Common myeloid progenitor, CD34-positive (primary cell): Measurements from ENCODE around the gene ZNF638.
"Not testable (repeated sequence)": the region's sequence is repeated elsewhere in the genome, so short reads cannot be mapped to it uniquely, and the experiment has no call there.

Experiments used
- CTCF ChIA-PET: fragments of 350-600 bp; sonication (Branson Sonifier 250); formaldehyde crosslinking; loops from one replicate; lab custom pipeline; 2021; ENCODE audit warnings: antibody characterized with exemption; lab: Charles Lee
- POLR2A ChIA-PET: fragments of 350-600 bp; sonication (Branson Sonifier 250); formaldehyde crosslinking; loops from one replicate; lab custom pipeline; 2021; ENCODE audit warnings: antibody characterized with exemption; lab: Charles Lee
- DNase-seq, 3 donors: peaks; one replicate each; pipeline versions ENCODE4 v3.0.0 to v3.0.0-alpha.2; 2013
- H3K27ac ChIP-seq, 2 experiments: 1 replicate in 1 of 2; 2 replicates in 1 of 2; pipeline ENCODE4 v1.7.0; 2013; ENCODE audit warnings: inconsistent platforms in 2 of 2, low read length in 2 of 2, mild to moderate bottlenecking in 2 of 2, low read depth in 1 of 2, moderate library complexity in 1 of 2; ENCODE audit not compliant: severe bottlenecking in 2 of 2, insufficient read depth in 1 of 2, poor library complexity in 1 of 2
- H3K27me3 ChIP-seq, 5 experiments: replicated peaks in 2 of 5; 1 replicate in 3 of 5; 2 replicates in 2 of 5; pipeline versions ENCODE4 v1.6.1 to v1.7.0; 2013; ENCODE audit warnings: low read length in 4 of 5, mild to moderate bottlenecking in 2 of 5, moderate library complexity in 2 of 5, inconsistent platforms in 1 of 5; ENCODE audit not compliant: insufficient read depth in 5 of 5, control insufficient read depth in 4 of 5
- H3K36me3 ChIP-seq, 4 experiments: 1 replicate in 2 of 4; 2 replicates in 2 of 4; pipeline versions ENCODE4 v1.6.1 to v1.7.0; 2013; ENCODE audit warnings: low read length in 3 of 4, control low read depth in 1 of 4, mild to moderate bottlenecking in 1 of 4; ENCODE audit not compliant: control insufficient read depth in 4 of 4, insufficient read depth in 4 of 4
- H3K4me1 ChIP-seq, 4 experiments: 1 replicate in 3 of 4; 2 replicates in 1 of 4; pipeline versions ENCODE4 v1.6.1 to v1.7.1; 2013; ENCODE audit warnings: low read length in 3 of 4, mild to moderate bottlenecking in 3 of 4, control low read depth in 1 of 4, inconsistent platforms in 1 of 4, moderate library complexity in 1 of 4; ENCODE audit not compliant: control insufficient read depth in 4 of 4, insufficient read depth in 4 of 4; ENCODE audit errors: control extremely low read depth in 1 of 4
- H3K4me3 ChIP-seq, 7 experiments: 1 replicate in 4 of 7; 2 replicates in 3 of 7; pipeline versions ENCODE4 v1.5.1 to v1.7.0; 2013; ENCODE audit warnings: mild to moderate bottlenecking in 7 of 7, low read length in 6 of 7, moderate library complexity in 6 of 7, inconsistent platforms in 2 of 7, low read depth in 2 of 7, control low read depth in 1 of 7; ENCODE audit not compliant: insufficient read depth in 4 of 7, control insufficient read depth in 1 of 7; ENCODE audit errors: extremely low read depth in 1 of 7
- H3K9me3 ChIP-seq, 5 experiments: 1 replicate in 4 of 5; 2 replicates in 1 of 5; pipeline versions ENCODE4 v1.6.1 to v1.7.1; 2013; ENCODE audit warnings: low read length in 4 of 5, mild to moderate bottlenecking in 2 of 5, inconsistent platforms in 1 of 5, low read depth in 1 of 5, moderate library complexity in 1 of 5; ENCODE audit not compliant: control insufficient read depth in 4 of 5, insufficient read depth in 2 of 5; ENCODE audit errors: control extremely low read depth in 1 of 5
- WGBS: methylation state at CpG from one replicate; pipeline ENCODE4 v1.1.5; 2013; ENCODE audit not compliant: insufficient coverage; 5-methylcytosine and 5-hydroxymethylcytosine counted together

The ZNF638 gene

DNA sequence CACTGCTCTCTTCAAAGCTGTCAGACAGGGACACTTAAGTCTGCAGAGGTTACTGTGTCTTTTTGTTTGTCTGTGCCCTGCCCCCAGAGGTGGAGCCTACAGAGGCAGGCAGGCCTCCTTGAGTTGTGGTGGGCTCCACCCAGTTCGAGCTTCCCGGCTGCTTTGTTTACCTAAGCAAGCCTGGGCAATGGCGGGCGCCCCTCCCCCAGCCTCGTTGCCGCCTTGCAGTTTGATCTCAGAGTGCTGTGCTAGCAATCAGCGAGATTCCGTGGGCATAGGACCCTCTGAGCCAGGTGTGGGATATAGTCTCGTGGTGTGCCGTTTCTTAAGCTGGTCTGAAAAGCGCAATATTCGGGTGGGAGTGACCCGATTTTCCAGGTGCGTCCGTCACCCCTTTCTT lies 85.3 kb downstream of the ZNF638 start:
- CTCF ChIA-PET, H3K27me3 ChIP-seq, H3K4me1 ChIP-seq, H3K36me3 ChIP-seq, POLR2A ChIA-PET, H3K9me3 ChIP-seq, DNase-seq: not testable (repeated sequence)
- no CpG with 5 or more reads among the region's 15 CpGs for WGBS
- Histone ChIP-seq H3K4me3 (peak overlapping the region in 5 of 7 experiments; percentile 32 to 87 (median 64)), H3K27ac (peak overlapping the region in 1 of 2 experiments; percentile 86)

DNA sequence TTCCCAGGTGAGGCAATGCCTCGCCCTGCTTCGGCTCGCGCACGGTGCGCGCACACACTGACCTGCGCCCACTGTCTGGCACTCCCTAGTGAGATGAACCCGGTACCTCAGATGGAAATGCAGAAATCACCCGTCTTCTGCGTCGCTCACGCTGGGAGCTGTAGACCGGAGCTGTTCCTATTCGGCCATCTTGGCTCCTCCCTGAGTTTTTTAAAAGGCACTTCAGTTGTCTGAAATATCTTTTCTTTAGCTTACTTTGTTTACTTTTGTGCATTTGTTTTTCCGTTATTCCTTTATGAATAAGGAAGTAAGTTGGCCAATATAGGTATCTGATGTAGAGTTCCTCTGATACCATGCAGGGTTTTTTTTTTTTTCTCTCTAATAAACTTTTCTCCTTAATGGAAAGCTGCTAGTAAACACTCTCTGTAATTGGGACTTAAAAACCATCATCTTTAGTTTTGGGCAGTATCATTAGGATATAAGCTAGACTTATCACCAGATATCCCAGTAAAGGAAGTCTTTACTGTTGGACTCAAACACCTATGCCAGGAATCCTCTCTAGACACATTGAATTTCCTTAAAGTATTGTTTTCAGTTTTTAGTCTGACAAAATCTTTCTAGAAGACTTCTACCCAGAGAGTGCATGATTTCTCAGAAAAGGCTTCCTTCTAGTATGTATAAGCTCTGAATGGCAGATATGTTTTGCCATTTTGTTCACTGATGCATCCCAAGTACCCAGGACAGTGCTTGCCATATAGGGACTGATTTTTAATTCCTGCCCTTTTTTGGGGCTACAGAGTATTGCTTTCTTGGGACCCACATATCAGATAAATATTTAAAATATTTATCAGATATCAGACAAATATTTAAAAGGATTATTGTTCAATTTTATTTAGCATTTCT lies 86.0 kb downstream of the ZNF638 start:
- ChIA-PET POLR2A (no interaction called here), CTCF (no interaction called here)
- Histone ChIP-seq H3K9me3 (no peaks in the 10 kb centered on the region), H3K4me1 (peaks cover 0 to 6% (median 4%) of the 10 kb centered on the region in 4 experiments), H3K36me3 (peaks cover 0 to 7% (median 3%) of the 10 kb centered on the region in 4 experiments), H3K4me3 (peak overlapping the region; percentile 14 to 87 (median 67)), H3K27me3 (no peaks in the 10 kb centered on the region), H3K27ac (peak overlapping the region; percentile 64 to 86)
- no CpG with 5 or more reads among the region's 16 CpGs for WGBS
- peak; percentile 18 to 56 (median 39) for DNase-seq

DNA sequence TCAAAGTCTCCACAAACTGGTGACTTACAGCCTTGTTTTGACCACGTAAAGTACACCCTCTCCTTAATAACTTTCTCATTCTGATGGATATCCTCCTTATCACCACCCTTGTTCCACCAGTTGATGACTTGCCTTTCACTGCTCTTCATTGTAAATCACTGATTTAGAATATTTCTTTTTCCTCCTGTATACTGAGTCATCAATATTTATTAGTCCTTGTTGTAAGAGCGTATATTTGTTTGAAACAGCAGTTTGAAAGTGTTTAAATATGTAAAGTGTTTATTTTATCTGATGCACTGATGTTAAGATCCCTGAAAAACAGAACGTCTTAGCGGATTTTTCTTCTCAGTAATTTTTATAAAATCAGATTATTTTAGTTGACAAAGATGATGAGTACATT lies 87.6 kb downstream of the ZNF638 start:
- DNase-seq: no peak
- Histone ChIP-seq H3K36me3 (peaks cover 11 to 21% (median 16%) of the 10 kb centered on the region in 4 experiments), H3K9me3 (no peaks in the 10 kb centered on the region), H3K27ac (no peak overlapping the region), H3K27me3 (no peaks in the 10 kb centered on the region), H3K4me1 (peaks cover 0 to 6% (median 4%) of the 10 kb centered on the region in 4 experiments), H3K4me3 (no peak overlapping the region)
- POLR2A ChIA-PET: no interaction called here
- WGBS: 100% methylated on average over 1 of the region's 4 CpGs
- CTCF ChIA-PET: no interaction called here

- Histone ChIP-seq H3K27me3 (no peaks in the 10 kb centered on the region), H3K36me3 (peaks cover 11 to 29% (median 18%) of the 10 kb centered on the region in 4 experiments), H3K4me3 (no peak overlapping the region), H3K9me3 (no peaks in the 10 kb centered on the region), H3K27ac (no peak overlapping the region), H3K4me1 (peaks cover 0 to 6% (median 4%) of the 10 kb centered on the region in 4 experiments)
- no CpG with 5 or more reads among the region's 1 CpG for WGBS
- no peak for DNase-seq
- ChIA-PET CTCF (no interaction called here), POLR2A (no interaction called here)
Measured at GRCh38 chr2:71419976-71420375, 88.4 kb downstream of the ZNF638 start.

- no peaks in the 10 kb centered on the region for H3K27me3 ChIP-seq
- DNase-seq: no peak
- POLR2A ChIA-PET: no interaction called here
- no peak overlapping the region for H3K4me3 ChIP-seq
- WGBS: 100% methylated on average over 2 of the region's 2 CpGs
- H3K4me1 ChIP-seq: peaks cover 0 to 2% (median under 1%) of the 10 kb centered on the region in 4 experiments
- peaks cover 11 to 48% (median 31%) of the 10 kb centered on the region in 4 experiments for H3K36me3 ChIP-seq
- CTCF ChIA-PET: no interaction called here
- no peak overlapping the region for H3K27ac ChIP-seq
- H3K9me3 ChIP-seq: no peaks in the 10 kb centered on the region
Measured at GRCh38 chr2:71422786-71423185, 91.2 kb downstream of the ZNF638 start.

DNA sequence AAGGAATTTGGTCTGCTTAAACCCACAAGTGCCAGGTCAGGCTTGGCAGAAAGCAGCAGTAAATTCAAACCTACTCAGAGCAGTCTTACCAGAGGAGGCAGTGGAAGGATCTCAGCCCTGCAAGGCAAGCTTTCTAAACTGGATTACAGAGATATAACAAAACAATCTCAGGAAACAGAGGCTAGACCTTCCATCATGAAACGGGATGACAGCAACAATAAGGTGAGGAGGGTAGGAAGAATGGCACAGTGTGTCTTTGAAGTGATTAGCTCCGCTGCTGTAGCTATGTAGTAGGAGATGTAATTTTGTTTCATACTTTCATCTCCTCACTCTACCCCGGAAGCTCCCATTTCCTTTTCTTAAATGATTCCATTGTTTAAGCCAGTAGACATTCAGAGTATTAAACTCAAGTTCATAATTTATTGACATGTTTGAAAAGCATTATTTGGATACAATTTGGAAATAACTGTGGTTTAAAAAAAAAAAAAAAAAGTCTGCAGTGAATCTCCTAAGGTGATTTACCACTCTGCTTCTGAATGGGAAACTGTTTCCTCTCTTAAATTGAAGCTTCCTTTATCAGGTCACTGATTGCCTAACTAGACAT lies 92.3 kb downstream of the ZNF638 start:
- no peaks in the 10 kb centered on the region for H3K9me3 ChIP-seq
- peaks cover 11 to 56% (median 38%) of the 10 kb centered on the region in 4 experiments for H3K36me3 ChIP-seq
- no peaks in the 10 kb centered on the region for H3K4me1 ChIP-seq
- no peak overlapping the region for H3K4me3 ChIP-seq
- H3K27ac ChIP-seq: no peak overlapping the region
- WGBS: no CpG with 5 or more reads among the region's 3 CpGs
- DNase-seq: no peak
- ChIA-PET CTCF (no interaction called here), POLR2A (no interaction called here)
- no peaks in the 10 kb centered on the region for H3K27me3 ChIP-seq

DNA sequence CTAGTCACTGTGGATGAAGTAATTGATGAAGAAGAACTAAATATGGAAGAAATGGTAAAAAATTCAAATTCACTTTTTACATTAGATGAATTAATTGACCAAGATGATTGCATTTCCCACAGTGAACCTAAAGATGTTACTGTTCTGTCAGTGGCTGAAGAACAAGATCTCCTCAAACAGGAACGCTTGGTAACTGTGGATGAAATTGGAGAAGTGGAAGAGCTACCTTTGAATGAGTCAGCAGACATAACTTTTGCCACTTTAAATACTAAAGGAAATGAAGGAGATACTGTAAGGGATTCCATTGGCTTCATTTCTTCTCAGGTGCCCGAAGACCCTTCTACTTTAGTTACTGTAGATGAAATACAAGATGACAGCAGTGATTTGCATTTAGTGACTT lies 95.1 kb downstream of the ZNF638 start:
- Histone ChIP-seq H3K4me1 (no peaks in the 10 kb centered on the region), H3K27me3 (no peaks in the 10 kb centered on the region), H3K36me3 (peaks cover 15 to 72% (median 51%) of the 10 kb centered on the region in 4 experiments), H3K9me3 (no peaks in the 10 kb centered on the region), H3K4me3 (no peak overlapping the region), H3K27ac (no peak overlapping the region)
- 84% methylated on average over 2 of the region's 2 CpGs for WGBS
- ChIA-PET POLR2A (no interaction called here), CTCF (no interaction called here)
- DNase-seq: no peak
